Nephron (organoid): Measurements from ENCODE around the gene PLA2G4E.

Source experiments
- H3K27ac Mint-ChIP-seq, 3 experiments: 2 replicates each; pipeline ENCODE4 v1.8.0; 2020; ENCODE audit warnings: mixed read lengths in 3 of 3, mild to moderate bottlenecking in 2 of 3, moderate library complexity in 1 of 3
- H3K27me3 Mint-ChIP-seq: 2 replicates; pipeline ENCODE4 v1.8.0; 2021; ENCODE audit warnings: low read depth, mild to moderate bottlenecking, moderate library complexity, mixed read lengths
- H3K36me3 Mint-ChIP-seq: 2 replicates; pipeline ENCODE4 v1.8.0; 2020; ENCODE audit warnings: low read depth, mixed read lengths
- H3K4me1 Mint-ChIP-seq: 2 replicates; pipeline ENCODE4 v1.8.0; 2020; ENCODE audit warnings: mixed read lengths
- H3K4me3 Mint-ChIP-seq, 3 experiments: 2 replicates each; pipeline ENCODE4 v1.8.0; 2020; ENCODE audit warnings: mild to moderate bottlenecking in 3 of 3, mixed read lengths in 3 of 3, moderate library complexity in 2 of 3
- H3K9me3 Mint-ChIP-seq: 2 replicates; pipeline ENCODE4 v1.8.0; 2020; ENCODE audit warnings: mixed read lengths
- TF ChIP-seq, protein P1 (sequence below), 3 experiments: fragments of 200-600 bp; sonication (generic); IDR thresholded peaks; one replicate each; pipeline ENCODE4 v1.5.0; 2021; ENCODE audit warnings: antibody characterized with exemption in 3 of 3; ENCODE audit not compliant: unreplicated experiment in 3 of 3

Gene PLA2G4E

DNA sequence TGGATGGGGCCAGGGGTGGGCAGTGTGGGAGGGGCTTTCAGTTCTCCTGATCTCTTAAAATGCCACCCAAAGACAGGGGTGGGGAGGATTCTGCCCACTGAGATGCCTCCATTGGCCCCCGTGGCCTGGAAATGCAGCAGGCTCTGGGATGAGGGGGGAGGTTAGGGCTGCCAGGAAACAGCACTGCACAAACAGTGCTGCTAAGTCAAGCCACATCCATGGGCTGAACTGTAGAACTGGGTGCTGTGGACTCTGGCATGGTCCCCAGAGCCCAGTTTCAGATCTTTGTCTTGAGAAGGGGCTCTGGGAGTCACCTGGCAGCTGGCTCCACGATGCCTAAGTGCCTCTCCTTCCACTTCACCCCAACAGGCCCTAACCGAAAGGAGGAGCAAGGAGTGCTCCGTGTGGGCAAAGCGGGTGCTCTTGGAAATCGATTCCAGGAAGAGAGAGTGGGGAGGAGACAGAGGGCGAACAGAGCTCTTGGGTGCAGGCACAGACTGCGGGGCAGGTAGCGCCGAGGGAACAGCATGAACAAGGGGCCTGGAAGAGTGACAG is 7.8 kb downstream of the PLA2G4E start:
- Mint-ChIP-seq H3K27ac (no peak overlapping the region), H3K36me3 (no peaks in the 10 kb centered on the region), H3K9me3 (no peaks in the 10 kb centered on the region), H3K4me3 (no peak overlapping the region), H3K4me1 (peaks cover 10% of the 10 kb centered on the region), H3K27me3 (peaks cover 38% of the 10 kb centered on the region)
- TF ChIP-seq, protein P1, sequence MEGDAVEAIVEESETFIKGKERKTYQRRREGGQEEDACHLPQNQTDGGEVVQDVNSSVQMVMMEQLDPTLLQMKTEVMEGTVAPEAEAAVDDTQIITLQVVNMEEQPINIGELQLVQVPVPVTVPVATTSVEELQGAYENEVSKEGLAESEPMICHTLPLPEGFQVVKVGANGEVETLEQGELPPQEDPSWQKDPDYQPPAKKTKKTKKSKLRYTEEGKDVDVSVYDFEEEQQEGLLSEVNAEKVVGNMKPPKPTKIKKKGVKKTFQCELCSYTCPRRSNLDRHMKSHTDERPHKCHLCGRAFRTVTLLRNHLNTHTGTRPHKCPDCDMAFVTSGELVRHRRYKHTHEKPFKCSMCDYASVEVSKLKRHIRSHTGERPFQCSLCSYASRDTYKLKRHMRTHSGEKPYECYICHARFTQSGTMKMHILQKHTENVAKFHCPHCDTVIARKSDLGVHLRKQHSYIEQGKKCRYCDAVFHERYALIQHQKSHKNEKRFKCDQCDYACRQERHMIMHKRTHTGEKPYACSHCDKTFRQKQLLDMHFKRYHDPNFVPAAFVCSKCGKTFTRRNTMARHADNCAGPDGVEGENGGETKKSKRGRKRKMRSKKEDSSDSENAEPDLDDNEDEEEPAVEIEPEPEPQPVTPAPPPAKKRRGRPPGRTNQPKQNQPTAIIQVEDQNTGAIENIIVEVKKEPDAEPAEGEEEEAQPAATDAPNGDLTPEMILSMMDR (IDR thresholded peaks at IDR 0.05; ENCODE audit: unreplicated experiment in 3 of 3), result no peak

DNA sequence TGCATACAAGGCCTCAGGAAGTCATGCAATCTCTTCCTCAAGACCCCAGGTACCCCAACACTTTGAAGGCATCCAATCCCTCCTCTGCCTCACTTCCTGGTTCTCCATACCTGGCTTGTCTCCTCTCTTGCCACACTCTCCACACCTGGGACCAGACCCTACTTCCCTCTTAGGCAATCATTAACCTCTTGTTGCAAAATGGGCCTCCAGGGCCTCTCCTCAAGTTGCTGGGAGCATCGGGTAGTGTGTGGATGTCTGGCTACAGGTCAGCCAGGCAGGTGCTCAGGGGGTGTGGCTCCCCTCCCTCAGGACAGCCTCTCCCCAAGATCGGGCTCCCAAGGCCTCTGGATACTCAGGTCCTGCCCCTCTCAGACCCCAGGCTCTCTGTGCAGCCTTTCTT is 8.6 kb downstream of the PLA2G4E start:
- Mint-ChIP-seq H3K9me3 (no peaks in the 10 kb centered on the region), H3K36me3 (no peaks in the 10 kb centered on the region), H3K4me1 (peaks cover 3% of the 10 kb centered on the region), H3K27me3 (peaks cover 40% of the 10 kb centered on the region), H3K27ac (peak overlapping the region in 2 of 3 experiments; percentile 4 to 26), H3K4me3 (no peak overlapping the region)
- TF ChIP-seq, protein P1 (IDR thresholded peaks at IDR 0.05; ENCODE audit: unreplicated experiment in 3 of 3), result no peak

DNA sequence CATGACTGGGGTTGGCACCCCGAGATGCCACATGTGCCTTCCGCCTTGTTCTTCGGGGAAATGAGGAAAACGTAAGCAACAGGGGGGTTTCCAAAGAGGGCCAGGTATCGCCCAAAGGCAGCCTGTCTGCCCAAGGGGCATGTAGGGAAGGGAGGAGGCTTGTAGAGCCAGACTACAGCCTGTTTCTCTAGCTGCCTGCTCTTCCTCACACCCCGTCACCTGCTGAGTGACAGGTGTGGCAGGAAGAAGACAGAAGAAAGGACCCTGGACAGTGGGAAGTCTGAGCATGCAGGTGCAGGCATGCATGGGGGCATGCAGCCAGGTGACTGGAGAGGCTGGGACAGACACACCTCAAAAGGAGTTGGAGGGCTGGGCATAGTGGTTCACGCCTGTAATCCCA is 9.8 kb downstream of the PLA2G4E start:
- TF ChIP-seq, protein P1 (IDR thresholded peaks at IDR 0.05; ENCODE audit: unreplicated experiment in 3 of 3), result no peak

DNA sequence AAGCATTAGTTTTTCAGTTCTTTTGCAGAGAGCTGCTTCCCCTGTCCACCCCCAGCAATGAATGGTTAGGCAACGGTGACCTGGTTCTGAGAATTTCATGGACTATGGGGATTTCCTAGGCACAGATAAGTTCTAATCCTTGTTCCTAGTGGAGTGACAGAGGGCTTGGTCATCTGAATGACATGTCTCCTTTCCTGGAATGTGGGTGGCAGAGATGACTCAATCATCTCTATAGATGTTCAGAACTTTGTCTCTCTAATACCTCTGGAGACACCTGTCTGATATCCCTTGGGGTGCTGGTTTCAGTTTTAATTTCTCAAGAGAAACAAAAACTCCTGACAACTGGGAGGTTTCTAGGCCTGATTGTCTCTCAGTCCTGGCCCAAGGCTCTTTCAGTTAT is 10.4 kb downstream of the PLA2G4E start:
- no peaks in the 10 kb centered on the region for H3K9me3 Mint-ChIP-seq

More for the DNA sequence above, 9.8 kb downstream of the PLA2G4E start:
- Mint-ChIP-seq H3K9me3 (no peaks in the 10 kb centered on the region), H3K4me3 (no peak overlapping the region), H3K27me3 (peaks cover 40% of the 10 kb centered on the region), H3K27ac (no peak overlapping the region), H3K4me1 (no peaks in the 10 kb centered on the region), H3K36me3 (no peaks in the 10 kb centered on the region)

DNA sequence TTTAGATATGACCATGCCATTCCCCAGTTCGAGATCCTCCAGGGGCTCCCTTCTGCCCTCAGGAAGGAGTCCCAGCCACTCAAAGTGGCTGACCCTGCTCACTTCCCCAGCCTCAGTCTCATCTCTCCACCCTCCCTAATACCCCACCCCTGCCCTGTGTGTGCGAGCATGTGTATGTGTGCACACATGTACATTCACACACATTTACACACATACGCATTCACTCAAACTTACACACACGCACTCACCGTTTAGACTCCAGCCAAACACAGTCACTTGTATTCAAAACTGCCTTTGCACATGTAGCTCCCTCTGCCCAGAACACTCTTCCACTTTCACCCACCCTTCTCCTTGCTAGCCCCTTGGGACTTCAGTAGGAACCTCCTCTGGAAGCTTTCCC is 11.4 kb downstream of the PLA2G4E start:
- Mint-ChIP-seq H3K27me3 (peaks cover 34% of the 10 kb centered on the region), H3K27ac (no peak overlapping the region), H3K9me3 (no peaks in the 10 kb centered on the region), H3K4me3 (no peak overlapping the region), H3K36me3 (no peaks in the 10 kb centered on the region), H3K4me1 (no peaks in the 10 kb centered on the region)
- TF ChIP-seq, protein P1 (IDR thresholded peaks at IDR 0.05; ENCODE audit: unreplicated experiment in 3 of 3), result no peak

More for the DNA sequence above, 10.4 kb downstream of the PLA2G4E start:
- Mint-ChIP-seq H3K4me3 (no peak overlapping the region), H3K4me1 (no peaks in the 10 kb centered on the region), H3K27ac (no peak overlapping the region), H3K27me3 (peaks cover 38% of the 10 kb centered on the region), H3K36me3 (no peaks in the 10 kb centered on the region)
- TF ChIP-seq, protein P1 (IDR thresholded peaks at IDR 0.05; ENCODE audit: unreplicated experiment in 3 of 3), result no peak

DNA sequence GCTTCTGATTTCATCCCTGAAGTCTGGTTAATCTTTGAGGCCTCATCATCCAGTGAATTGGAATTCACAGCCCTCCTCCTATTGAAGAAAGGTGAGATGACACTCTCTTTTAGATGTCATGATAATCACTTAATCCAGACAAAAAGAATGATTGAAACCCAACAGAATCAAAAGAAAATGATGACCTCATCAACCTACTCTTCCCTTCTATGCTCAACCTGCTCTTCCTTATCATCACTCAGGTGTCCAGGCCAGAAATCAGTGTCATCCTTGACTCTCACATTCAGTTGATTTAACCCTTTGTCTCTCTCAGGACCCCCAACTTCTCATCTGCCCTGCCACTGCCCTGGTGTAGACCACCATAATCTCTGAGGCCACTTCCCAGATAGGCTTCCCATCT is 11.8 kb downstream of the PLA2G4E start:
- Mint-ChIP-seq H3K27ac (no peak overlapping the region), H3K9me3 (no peaks in the 10 kb centered on the region), H3K27me3 (peaks cover 31% of the 10 kb centered on the region), H3K4me1 (no peaks in the 10 kb centered on the region), H3K4me3 (no peak overlapping the region), H3K36me3 (no peaks in the 10 kb centered on the region)
- TF ChIP-seq, protein P1 (IDR thresholded peaks at IDR 0.05; ENCODE audit: unreplicated experiment in 3 of 3), result no peak
